NCI-H1092 (cell line): ENCODE measurements around the gene TAAR6.
"Not testable (repeated sequence)": the region's sequence is repeated elsewhere in the genome, so short reads cannot be mapped to it uniquely, and the experiment has no call there.

ENCODE experiments used
- DNase-seq: peaks from one replicate; lab custom pipeline; 2025; lab: John Stamatoyannopoulos, UW

The TAAR6 gene

DNA sequence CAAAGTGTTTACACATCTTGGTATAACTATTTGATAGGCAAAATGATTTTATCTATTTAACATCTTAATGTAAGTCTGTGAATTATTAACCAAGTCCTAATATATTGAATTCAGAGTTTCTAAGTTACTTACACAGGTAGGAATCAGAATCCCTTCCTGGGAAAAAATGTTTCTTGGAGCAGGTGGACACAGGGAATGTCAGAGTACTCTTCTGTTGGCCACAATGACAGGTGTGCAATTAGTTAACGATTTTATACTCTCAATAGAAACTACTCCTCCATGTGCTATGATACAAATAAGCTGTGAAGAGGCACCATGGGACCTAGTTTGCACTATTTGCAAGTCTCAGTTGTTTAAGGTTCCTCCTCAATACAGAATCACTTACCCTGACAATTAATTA, 20.2 kb downstream of the TAAR6 start:
- DNase-seq: no peak

- no peak for DNase-seq
These were observed 22.7 kb downstream of the TAAR6 start for GRCh38 chr6:132592855-132593254.

DNA sequence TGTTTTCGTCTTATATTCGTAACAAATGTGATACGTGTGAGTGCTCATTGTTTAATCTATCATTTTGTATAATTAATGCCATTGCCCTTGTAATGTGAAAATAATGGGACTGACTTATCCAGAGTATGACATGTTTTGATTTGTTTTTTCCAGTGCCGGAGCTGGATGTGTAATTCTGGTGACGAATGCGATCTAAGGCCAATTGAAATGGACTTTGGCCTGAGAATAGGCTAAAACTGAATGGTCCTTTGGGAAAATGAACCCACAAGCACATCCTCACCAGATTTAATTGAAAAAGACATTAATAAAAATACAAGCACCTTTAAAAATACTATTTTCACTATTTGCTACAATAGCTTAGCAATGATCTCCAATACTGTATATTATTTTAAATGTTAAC, 26.1 kb downstream of the TAAR6 start:
- no peak for DNase-seq

- DNase-seq: no peak
These were observed 28.4 kb downstream of the TAAR6 start for GRCh38 chr6:132598473-132598872.

DNA sequence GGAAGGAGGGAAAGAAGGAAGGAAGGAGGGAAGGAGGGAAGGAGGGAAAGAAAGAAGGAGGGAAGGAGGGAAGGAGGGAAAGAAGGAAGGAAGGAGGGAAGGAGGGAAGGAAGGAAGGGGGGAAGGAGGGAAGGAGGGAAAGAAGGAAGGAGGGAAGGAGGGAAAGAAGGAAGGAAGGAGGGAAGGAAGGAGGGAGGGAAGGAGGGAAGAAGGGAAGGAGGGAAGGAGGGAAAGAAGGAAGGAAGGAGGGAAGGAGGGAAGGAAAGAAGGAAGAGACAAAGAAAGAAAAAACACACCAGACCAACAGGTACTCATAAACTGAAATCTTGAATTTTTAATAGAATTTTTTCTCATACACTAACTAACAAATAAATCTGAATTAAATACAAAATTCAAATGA, 30.8 kb downstream of the TAAR6 start:
- not testable (repeated sequence) for DNase-seq

DNA sequence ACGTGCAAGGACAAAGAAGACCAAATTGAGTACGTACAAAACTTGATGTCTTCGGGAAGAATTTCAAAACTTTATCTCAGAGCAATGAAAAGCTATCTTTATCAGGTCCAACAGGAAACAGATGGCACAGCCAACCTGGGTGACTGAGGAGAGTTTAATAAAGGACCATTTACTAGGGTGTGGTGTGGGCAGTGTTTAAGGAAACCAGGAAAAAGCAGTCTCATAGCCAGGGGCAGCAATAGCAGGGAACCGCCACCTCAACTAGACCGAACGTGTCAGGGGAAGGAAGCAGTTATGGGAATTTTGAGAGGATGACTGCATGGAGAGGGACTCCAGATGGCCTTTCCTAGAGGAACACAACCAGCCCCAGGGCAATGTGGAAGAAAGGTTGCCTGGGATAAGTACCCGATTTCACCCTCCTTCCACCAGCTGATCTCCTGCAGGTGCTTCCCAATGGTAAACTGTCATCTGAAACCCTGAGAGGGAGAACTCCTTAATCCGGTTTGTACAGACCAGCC, 34.6 kb downstream of the TAAR6 start:
- DNase-seq: no peak

GRCh38 chr6:132607544-132608233, 37.6 kb downstream of the TAAR6 start:
- no peak for DNase-seq

DNA sequence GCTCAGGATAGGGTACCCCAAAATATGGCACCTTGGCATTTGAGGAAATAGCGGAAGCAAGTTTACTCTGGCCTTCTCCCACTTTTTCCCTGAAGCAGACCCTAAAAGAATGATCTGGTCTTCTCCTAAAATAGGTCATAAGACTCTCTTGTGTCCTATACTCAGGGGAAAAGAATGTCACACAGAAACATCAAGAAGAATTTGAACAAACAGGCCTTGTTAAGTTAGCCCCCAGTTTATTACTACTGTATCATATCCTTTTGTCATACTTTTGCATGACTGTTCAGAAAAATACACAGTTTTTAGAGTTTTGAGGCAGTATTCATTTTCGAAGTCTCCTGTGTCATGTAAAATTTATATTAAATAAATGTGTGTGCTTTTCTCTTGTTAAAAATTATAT, 41.5 kb downstream of the TAAR6 start:
- DNase-seq: no peak

GRCh38 chr6:132612449-132613108, 42.5 kb downstream of the TAAR6 start:
- no peak for DNase-seq

- DNase-seq: no peak
These were observed 44.4 kb downstream of the TAAR6 start for GRCh38 chr6:132614554-132614953.

- no peak for DNase-seq
These were observed 46.6 kb downstream of the TAAR6 start for GRCh38 chr6:132616677-132617076.
